ENCODE data around the gene SLC35A4.

Gene SLC35A4, protein sequence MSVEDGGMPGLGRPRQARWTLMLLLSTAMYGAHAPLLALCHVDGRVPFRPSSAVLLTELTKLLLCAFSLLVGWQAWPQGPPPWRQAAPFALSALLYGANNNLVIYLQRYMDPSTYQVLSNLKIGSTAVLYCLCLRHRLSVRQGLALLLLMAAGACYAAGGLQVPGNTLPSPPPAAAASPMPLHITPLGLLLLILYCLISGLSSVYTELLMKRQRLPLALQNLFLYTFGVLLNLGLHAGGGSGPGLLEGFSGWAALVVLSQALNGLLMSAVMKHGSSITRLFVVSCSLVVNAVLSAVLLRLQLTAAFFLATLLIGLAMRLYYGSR

DNA sequence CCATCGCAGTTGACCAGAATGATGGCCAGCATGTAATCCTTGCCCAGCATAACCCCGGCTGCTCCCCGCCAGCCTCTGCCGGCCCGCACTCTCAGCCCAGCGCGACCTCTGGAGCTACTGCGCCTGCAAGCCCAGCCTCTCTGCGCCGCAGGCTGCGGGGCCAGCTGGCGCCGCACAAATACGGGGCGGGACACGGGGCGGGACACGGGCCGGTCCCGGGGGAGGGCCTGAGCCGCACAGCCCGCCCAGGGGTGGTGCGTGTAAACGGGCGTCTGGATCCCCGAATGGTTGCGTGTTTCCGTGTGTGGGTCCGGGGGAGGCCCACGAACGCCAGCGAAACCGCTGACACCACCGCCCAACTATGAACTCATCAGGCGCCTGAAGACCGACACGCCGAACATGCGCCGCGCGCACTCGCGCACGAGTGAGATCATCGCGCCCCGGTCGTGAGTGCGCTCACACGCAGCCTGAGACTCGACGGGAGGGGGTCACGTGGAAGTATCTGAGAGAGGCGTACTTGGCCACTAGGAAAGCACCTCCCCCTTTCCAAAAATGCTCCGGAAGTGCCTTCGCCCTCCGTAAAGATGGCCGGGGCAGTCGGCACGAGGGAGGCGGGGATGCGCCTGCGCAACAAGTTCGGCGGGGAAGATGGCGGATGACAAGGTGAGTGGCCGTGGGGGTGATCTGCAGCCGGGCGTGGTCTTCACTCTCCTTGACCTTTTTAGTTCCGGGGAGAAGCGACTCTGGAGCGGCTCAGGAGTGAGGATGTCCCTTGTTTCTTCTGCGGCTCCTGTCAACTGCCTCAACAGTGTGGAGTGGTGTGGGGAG, at the start of gene SLC35A4, which contains the start of gene APBB3:
SLC35A4 (plus strand) TSS at position 633 of the 828 bp plus-strand sequence. CDS start 2,342 bp downstream, outside the sequence.
APBB3 (minus strand) TSS at position 403 of the 828 bp plus-strand sequence; CDS start at position 50, 353 bp downstream.
- peak; percentile 99 for DNase-seq (ENCODE audit: low spot score)

DNA sequence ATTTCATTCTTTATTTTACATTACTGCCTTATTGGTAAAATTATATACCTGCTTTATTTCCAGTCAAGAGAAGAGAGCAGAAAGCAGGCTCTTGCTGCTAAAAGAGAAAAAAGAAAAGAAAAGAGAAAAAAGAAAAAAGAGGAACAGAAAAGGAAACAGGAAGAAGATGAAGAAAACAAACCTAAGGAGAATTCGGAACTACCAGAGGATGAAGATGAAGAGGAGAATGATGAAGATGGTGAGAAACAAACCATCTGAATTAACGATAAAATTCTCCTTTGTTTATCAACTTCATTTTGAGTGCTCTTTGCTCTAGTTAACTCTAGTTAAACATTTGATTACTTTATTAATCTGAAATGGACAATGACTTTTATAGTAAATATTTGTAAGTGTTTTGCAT, 40.6 kb upstream of the SLC35A4 start:
- no peak for DNase-seq (ENCODE audit: low spot score)

DNA sequence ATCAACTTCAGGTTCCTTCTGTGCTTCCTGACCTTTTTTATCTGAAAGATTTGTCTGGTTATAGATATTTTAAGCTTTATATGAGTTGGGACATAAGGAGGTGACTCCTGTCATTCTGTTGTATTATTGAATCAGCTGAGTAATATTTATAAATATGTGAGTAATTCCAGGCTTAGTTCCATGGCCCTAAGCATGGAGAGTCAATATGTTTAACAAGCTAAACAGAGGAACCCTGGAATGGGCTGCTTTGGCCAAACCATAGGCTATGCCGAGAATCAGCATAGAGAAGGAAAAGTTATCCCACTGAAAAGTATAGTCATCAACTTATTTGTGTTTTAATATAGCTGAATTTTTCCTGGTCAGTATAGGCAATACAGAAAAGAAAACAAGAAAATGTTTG, 24.4 kb upstream of the SLC35A4 start:
- no peak for DNase-seq (ENCODE audit: low spot score)

DNA sequence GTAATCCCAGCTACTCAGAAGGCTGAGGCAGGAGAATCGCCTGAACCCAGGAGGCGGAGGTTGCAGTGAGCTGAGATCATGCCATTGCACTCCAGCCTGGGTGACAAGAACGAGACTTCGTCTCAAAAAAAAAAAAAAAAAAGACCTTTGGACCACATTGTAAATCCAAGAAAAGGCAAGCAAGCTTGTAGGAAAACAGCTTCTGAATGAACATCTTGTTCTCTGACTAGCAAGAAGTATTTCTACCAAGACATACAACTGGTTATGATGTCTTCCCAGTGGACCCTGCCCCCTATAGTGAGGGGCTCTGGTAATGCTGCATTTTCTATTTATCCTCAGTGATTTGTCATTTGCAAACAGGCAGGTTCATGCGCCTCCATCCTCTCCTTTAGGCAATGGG, 21.7 kb upstream of the SLC35A4 start:
- no peak for DNase-seq (ENCODE audit: low spot score)

DNA sequence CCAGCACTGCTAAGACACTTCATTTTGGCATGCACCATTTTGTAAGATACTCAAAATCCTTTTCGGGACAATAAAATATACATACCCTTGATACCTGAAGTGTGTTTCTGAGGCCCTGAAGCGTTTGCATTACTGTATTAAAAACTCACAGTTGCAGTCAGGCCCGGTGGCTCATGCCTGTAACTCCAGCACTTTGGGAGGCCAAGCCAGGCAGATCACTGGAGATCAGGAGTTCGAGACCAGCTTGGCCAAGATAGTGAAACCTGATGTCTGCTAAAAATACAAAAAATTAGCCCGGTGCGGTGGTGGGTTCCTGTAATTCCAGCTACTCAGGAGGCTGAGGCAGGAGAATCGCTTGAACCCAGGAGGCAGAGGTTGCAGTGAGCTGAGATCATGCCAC, 19.6 kb upstream of the SLC35A4 start:
- no peak for DNase-seq (ENCODE audit: low spot score)

DNA sequence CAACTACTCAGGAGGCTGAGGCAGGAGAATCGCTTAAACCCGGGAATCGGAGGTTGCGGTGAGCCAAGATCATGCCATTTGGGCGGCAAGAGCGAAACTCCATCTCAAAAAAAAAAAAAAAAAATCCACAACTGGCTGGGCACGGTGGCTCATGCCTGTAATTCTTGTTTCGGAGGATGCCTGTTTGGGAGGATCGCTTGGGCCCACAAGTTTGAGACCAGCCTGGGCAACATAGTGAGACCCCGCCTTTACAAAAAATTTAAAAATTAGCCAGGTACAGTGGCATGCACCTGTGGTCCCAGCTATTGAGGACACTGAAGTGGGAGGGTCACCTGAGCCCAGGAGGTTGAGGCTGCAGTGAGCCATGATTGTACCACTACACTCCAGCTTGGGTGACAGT, 19.0 kb upstream of the SLC35A4 start:
- DNase-seq (ENCODE audit: low spot score), result no peak

DNA sequence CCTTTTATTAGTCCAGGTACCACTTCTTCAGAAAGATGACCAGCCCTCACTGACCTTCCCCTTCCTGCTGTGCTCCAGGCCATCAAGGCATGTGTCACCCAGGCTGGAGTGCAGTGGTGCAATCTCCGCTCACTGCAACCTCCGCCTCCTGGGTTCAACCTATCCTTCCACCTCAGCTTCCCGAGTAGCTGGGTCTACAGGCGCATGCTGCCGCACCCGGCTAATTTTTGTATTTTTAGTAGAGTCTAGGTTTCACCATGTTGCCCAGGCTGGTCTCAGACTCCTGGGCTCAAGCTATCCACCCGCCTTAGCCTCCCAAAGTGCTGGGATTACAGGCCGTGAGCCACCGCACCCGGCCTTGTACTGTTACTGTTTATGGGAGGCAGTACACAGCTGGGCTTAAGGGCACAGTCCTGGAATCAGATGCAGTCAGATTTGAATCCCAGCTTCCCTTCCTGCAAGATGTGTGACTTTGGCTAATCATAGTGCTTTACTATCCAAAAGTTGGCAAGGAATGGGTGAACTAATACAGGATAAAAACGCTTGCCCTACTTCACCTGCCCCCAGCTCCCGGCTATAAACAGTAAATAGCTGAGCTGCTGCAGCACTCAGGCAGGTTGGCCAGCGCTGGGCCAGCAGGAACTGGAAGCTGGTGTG, 17.6 kb upstream of the SLC35A4 start:
- no peak for DNase-seq (ENCODE audit: low spot score)

DNA sequence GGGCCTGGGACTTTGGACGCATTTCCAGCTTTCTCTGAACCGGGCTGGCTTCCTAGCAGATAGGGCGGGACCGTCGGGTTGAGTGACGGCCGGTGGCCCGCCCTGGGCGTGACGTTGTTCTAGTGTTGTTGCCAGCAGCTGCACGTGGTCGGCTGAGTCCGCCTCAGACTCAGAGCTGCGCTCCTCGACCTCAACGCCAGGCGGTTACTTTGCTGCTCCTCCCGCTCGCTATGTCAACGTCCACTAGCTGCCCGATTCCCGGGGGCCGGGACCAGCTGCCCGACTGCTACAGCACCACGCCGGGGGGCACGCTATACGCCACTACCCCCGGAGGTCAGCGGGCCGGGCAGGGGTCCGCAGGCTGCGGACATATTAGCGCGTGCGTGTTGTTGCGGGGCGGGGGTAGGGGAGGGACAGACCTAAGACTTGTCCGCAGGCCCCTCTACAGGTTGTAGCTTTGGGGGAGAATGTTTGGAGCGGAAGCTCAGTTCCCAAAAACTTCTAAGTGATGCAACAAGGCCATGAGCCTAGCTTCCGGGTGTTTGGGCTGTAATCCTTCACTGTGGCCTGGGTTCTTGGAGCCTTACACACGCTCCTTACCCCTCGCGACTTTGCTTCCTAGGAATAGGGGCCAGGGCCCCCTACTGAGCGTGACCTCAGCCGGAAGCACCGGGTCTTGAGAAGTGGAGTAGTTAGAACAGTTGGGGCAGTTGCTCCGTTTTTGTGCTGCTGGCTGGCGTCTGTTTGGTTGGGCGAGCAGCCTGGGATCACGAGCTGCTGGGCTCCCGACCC, 16.9 kb upstream of the SLC35A4 start, which contains the start of gene EIF4EBP3:
EIF4EBP3 (plus strand) TSS at position 155 of the 792 bp plus-strand sequence; CDS start at position 231, 76 bp downstream.
- peak; percentile 99 for DNase-seq (ENCODE audit: low spot score)

DNA sequence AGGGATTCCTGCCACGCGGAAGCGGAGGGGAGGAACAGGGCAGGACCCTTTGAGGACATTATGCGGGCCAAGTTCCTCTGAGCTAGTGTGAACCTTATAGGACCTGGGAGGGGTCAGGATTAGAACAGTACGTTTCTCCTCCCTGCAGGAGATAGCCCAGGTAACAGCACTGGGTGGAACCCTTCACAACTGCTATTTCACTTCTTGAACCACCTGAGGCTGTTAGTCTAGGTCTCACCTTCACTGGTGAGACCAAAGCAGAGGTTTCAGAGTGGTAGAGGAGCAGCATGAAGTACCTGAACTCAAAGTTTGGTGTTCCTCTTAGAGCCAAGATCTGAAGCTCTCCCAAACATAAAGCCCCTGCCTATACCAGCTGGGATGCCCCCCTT, 16.3 kb upstream of the SLC35A4 start:
- no peak for DNase-seq (ENCODE audit: low spot score)

DNA sequence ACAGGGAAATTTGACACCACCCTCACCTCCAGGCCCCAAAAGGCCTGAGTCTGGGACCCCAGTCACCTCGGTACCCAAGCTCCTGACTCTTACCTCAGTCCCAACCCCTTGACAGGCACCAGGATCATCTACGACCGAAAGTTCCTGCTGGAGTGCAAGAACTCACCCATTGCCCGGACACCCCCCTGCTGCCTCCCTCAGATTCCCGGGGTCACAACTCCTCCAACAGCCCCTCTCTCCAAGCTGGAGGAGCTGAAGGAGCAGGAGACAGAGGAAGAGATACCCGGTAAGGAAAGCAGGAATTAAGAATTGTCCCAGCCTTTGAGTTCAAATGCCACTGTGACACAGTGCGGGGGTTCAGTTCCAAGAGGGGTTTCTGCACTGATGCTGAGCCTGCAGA, 15.8 kb upstream of the SLC35A4 start:
- no peak for DNase-seq (ENCODE audit: low spot score)

DNA sequence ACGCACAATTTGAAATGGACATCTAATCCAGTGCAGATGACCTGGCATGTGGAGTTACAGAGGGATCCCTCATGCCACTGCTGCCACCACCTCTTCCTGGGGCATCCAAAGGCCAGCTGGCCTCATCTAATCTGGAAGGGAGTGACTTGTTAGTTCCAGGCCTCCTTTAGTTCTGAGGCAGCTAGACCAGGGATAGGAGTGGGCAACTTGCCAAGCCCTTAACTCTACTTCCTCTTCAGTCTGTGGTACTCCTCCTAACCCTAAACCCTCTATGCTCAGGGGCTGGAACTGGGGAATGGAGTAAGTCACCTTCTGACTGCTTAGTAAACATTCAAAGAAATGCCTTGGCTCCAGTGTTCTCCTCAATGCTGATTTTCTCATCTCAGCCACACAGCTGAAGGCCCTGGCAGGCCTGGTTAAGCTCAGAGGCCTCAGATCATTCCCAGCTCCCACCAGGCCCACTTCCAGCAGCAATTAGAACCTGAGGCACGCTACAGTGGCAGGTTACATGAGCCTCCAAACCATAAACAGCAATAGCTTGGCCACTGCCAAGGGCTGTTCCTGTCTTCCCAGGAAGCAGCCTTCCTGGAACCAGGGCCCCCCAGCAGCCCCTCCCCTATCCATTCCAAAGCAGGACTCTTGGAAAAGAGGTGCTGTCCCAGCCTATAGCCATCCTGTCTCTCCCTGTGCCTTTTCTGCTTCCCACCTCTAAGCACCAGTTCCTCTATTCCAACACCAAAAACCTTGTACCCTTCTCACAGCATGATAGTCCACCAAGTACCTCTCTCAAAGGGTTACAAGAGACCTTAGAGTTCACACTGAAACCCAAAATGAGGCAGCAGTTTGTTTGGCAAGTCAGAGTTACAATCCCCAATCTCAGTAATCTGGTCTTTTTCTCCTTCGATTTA, 15.1 kb upstream of the SLC35A4 start:
- DNase-seq (ENCODE audit: low spot score), result peak; percentile 67

DNA sequence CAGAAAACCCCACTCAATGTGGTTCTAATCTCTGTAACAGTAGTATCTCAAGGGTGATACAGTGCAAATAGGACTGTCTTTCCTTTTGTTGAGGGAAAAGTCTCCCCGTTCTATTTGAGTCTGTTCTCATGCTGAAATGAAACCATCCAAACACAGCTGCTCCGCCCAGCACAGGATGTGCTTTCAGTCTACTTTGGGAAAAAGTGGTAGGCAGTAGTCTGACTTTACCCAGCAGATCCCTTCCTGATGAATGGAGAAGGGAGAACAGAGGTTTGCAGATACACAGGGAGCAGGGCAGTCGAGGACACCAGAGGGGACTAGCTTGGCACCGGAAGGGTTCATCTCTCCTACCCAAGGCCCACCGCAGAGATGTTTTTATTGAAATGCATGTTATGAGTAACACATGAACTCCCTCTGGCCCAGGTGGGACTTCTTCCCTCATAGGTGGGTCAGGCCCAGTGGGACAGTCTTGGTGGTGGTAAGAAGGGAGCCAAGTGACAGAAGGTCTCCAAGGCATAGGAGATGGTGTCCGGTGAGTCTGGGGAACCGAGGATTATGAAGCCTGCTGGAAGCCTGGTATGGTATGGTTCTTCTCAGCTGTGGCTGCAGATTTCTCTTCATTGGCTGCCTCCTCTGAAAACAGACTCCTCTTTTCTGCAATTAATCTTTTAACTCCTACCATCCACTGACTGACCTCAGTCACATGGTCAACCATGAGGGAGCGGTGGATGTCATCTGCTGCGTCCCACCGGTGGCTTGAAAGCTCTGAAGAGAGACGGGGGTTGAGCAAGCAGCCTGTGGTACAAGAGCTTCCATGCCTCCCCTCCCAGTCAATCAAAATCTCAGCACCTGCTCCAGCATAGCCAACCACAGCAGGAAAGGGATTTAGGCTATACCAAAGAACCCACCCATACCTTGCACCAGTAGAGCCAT, 14.2 kb upstream of the SLC35A4 start:
- DNase-seq (ENCODE audit: low spot score), result peak; percentile 40

DNA sequence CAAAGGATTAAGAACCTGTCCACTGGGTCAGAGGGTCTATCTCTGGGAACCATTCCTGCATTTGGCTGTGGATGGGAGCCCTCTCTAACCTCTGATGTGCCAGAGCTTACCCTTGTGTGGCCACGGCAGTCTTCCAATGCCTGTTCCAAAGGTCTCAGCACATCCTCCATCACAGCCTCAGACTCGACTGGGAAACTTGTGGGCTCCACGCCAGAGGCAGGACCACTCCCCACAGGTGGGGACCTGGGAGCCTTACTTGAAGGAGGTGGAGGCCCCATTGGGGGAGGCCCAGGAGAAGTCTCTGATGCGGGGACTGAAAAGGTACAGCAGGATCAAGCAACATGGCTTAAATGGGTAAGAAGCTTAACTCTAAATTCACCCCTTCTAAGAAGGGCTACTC, 12.8 kb upstream of the SLC35A4 start:
- DNase-seq (ENCODE audit: low spot score), result no peak

DNA sequence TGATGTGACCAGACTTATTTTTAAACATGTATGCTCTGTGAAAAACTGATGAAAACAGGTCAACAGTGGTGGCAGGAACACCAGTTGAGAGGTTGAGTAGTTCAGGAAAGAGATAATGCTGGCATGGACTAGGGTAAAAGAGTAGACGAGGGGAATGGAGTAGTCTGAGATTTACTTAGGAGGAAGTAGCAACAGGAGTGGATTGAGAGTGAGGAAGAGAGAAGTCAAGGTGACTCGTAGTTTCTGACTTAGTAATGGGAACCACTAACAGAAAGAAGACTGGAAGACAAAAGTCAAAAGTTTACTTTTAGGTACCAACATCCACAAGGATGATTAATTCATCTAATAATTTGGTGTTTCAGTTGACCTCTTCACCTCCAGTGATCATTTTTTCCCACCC, 11.0 kb upstream of the SLC35A4 start:
- DNase-seq (ENCODE audit: low spot score), result no peak

DNA sequence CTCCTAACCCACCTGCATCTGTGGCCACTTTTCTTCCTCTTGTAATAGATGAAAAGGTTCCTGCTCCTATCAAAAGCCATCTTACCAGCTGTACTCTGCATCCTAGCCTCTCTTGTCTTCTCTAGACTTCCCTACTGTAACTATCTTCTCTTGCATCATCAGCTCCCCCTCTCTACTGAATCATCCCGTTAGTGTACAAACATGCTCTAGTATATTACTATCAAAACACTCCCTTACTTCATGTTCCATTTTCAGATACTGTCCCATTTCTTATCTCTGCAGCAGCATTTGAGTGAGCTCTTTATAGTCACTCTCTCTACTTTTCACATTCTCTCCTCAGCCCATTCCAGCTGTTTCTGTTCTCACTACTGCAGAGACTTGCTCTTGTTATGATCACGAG, 10.2 kb upstream of the SLC35A4 start:
- DNase-seq (ENCODE audit: low spot score), result no peak

DNA sequence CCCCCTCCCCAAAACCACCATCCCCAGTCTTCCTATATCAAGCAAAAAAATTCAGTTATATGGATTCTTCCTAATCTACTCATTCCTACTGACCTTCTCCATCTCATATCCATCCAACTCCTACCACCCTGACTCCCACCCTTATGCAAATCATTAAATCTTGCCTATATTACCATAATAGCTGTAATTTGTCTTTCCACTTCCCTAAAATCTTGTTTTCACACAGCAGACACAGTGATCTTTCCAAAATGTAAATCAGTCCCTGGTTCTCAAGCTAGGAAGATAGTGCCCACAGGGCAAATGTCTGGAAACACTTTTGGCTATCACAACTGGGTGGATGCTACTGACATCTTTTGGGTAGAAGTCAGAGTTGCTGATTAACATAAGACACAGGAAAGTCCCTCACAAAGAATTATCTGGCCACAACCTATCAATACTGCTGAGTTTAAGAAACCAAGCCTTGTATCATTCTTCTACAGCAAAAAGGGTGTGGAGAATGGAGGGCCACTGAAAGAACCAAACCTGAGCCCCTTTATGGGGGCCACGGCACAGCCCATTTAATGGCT, 8.8 kb upstream of the SLC35A4 start:
- DNase-seq (ENCODE audit: low spot score), result no peak

DNA sequence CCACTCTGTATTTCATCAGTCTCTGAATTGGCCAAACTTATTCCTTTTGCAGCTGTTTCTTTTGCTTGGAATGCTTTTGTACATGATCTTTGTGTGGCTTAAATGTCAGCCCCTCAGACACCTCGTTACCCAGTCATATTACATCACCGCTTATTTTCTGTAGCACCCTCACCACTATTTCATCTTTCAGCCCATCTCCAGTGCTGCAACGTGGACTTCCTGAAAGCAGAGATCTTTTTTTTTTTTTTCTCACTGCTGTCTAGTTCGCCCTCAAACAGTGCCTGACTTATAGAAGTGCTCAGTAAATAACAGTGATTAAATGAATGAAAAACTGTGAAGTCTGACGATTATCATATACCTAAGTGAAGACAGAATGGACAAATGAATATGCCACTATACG, 8.2 kb upstream of the SLC35A4 start:
- no peak for DNase-seq (ENCODE audit: low spot score)

DNA sequence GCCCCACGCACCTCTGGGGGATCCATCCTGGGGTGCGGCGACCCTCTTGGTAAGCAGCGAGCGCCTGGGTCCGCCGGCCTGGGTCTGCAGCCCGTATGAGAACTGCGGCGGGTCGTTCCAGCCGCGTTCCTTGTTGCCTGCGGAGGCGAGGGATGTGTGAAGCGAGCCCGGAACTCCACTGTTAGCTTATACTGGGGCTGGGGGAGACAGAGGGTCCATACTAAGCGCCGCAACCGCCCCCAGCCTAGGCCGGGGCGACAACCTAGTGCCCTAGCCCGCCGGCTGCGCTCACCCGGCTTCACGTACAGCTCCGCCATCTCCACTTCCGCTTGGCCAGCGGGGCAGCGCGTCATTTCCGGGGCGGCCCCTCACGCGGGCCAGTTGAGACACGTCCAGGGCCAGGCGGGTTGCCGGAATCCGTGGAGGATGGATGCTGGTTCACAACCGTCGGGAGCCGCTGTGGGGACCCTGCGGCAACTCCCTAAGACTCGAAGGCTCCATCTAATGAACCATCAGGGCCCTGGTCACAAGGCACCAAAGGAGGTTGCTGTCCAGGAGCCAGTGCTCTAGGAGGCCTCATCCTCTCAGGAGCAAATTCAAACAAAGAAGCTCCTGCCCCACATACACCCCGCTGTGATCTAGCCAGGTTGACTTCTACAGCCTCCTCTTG, 7.4 kb upstream of the SLC35A4 start, which contains the start of gene SRA1:
SRA1 (minus strand) TSS at position 338 of the 670 bp plus-strand sequence; CDS start at position 317, 21 bp downstream.
- peak; percentile 96 for DNase-seq (ENCODE audit: low spot score)

All from Ammon's horn (tissue), 1 donor.